NB4 (cell line): ENCODE results near the gene GABRG3.

Experiments used
- POLR2A ChIP-seq: IDR thresholded peaks from 2 replicates; pipeline ENCODE4 v1.6.1; 2011; ENCODE audit warnings: mild to moderate bottlenecking; ENCODE audit not compliant: insufficient read length; ENCODE audit errors: extremely low read depth
- TF ChIP-seq, protein P1 (sequence below): IDR thresholded peaks from one replicate; pipeline ENCODE4 v1.5.1; 2012; ENCODE audit warnings: low read depth, low read length

DNA sequence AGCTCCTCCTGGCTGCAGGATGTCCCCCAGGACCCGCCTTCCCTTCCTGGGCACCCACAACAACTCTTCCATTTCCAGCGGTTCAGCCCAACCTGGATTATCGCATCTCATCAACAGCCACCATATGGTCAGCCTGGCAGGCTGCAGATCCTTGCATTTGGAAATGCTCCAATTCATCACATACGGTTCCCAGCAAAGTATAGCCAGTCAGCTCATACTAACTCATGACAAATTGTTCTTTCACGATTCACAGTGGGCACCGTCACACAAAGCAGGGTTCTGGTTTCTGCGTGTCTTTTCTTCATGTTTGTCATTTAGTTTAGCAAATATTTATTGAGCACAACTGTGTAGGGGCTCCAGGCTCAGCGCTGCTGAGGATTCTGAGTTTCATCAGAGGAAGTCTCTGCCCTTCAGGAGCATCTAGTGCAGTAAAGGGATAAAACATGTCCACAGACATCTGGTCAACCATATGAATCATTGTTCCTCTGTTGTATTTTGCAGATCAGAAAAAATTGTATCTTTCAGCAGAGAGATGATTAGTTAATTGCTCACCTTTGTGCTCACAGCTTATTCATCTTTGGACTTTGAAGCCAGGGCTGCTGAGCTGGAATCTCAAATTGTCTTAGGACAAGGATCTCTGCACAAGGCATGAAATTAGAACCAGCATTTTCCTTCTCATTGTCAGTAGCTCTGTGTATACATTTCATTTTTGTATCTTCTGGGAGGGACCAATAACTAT lies 125.1 kb downstream of the GABRG3 start:
- TF ChIP-seq, protein P1, sequence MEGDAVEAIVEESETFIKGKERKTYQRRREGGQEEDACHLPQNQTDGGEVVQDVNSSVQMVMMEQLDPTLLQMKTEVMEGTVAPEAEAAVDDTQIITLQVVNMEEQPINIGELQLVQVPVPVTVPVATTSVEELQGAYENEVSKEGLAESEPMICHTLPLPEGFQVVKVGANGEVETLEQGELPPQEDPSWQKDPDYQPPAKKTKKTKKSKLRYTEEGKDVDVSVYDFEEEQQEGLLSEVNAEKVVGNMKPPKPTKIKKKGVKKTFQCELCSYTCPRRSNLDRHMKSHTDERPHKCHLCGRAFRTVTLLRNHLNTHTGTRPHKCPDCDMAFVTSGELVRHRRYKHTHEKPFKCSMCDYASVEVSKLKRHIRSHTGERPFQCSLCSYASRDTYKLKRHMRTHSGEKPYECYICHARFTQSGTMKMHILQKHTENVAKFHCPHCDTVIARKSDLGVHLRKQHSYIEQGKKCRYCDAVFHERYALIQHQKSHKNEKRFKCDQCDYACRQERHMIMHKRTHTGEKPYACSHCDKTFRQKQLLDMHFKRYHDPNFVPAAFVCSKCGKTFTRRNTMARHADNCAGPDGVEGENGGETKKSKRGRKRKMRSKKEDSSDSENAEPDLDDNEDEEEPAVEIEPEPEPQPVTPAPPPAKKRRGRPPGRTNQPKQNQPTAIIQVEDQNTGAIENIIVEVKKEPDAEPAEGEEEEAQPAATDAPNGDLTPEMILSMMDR, result no peak
- no peak for TF ChIP-seq POLR2A
